WTC11 (cell line): ENCODE data around the gene DNTT. TPM values are rescaled to one million over a fixed set of nuclear protein-coding genes. Genes with fewer than 3 reads are reported as not detected.

Experiments
- ATAC-seq: fragments of 200-7000 bp; cut with Tn5 transposase; 2 replicates; pipeline ENCODE4 v1.10.0; 2021; ENCODE audit warnings: mild to moderate bottlenecking, moderate library complexity
- CTCF ChIA-PET: fragments of 300-600 bp; sonication (Branson Sonifier 250); formaldehyde crosslinking; loops from one replicate; lab custom pipeline; 2021; ENCODE audit warnings: antibody characterized with exemption; lab: Charles Lee
- POLR2A ChIA-PET: fragments of 350-600 bp; sonication (Branson Sonifier 250); formaldehyde crosslinking; loops from one replicate; lab custom pipeline; 2021; ENCODE audit warnings: antibody characterized with exemption; lab: Charles Lee
- DNase-seq: peaks from one replicate; pipeline ENCODE4 v3.0.0; 2021; ENCODE audit warnings: low spot score
- H3K27ac Mint-ChIP-seq: 2 replicates; pipeline ENCODE4 v1.8.0; 2021; ENCODE audit warnings: mixed read lengths
- H3K27me3 Mint-ChIP-seq: 2 replicates; pipeline ENCODE4 v1.8.0; 2021; ENCODE audit warnings: low read depth, mild to moderate bottlenecking, moderate library complexity, mixed read lengths
- H3K36me3 Mint-ChIP-seq: 2 replicates; pipeline ENCODE4 v1.8.0; 2021; ENCODE audit warnings: mixed read lengths
- H3K4me1 Mint-ChIP-seq: 2 replicates; pipeline ENCODE4 v1.8.0; 2022; ENCODE audit warnings: mixed read lengths
- H3K4me3 Mint-ChIP-seq: 2 replicates; pipeline ENCODE4 v1.8.0; 2021; ENCODE audit warnings: mild to moderate bottlenecking, moderate library complexity, mixed read lengths
- H3K9me3 Mint-ChIP-seq: 2 replicates; pipeline ENCODE4 v1.8.0; 2021; ENCODE audit warnings: mixed read lengths
- ELF4 ChIP-seq: sonication (generic); formaldehyde crosslinking; IDR thresholded peaks from 2 replicates; pipeline ENCODE4 v1.8.1; 2022; ENCODE audit warnings: low read depth, mild to moderate bottlenecking, moderate library complexity, missing genetic modification reagents
- EMX1 ChIP-seq: fragments of 250-450 bp; sonication (Bioruptor Pico); IDR thresholded peaks from 2 replicates; pipeline ENCODE4 v1.8.0; 2021; ENCODE audit warnings: mild to moderate bottlenecking
- ETV6 ChIP-seq: sonication (generic); formaldehyde crosslinking; IDR thresholded peaks from 2 replicates; pipeline ENCODE4 v1.8.1; 2022; ENCODE audit warnings: mild to moderate bottlenecking, missing genetic modification reagents
- FOXK1 ChIP-seq: sonication (generic); formaldehyde crosslinking; IDR thresholded peaks from 2 replicates; pipeline ENCODE4 v1.8.0; 2022; ENCODE audit warnings: mild to moderate bottlenecking, moderate library complexity, missing genetic modification reagents
- NFE2L1 ChIP-seq: sonication (generic); formaldehyde crosslinking; IDR thresholded peaks from 2 replicates; pipeline ENCODE4 v1.8.1; 2023; ENCODE audit warnings: missing genetic modification reagents
- NR3C1 ChIP-seq: sonication (generic); formaldehyde crosslinking; conservative IDR thresholded peaks from 2 replicates; pipeline ENCODE4 v1.8.1; 2023; ENCODE audit warnings: low read depth, mild to moderate bottlenecking, missing genetic modification reagents
- PRRX2 ChIP-seq: fragments of 250-450 bp; sonication (Bioruptor Pico); IDR thresholded peaks from 2 replicates; pipeline ENCODE4 v1.8.0; 2021; ENCODE audit warnings: mild to moderate bottlenecking
- RORB ChIP-seq: fragments of 250-450 bp; sonication (Bioruptor Pico); IDR thresholded peaks from 2 replicates; pipeline ENCODE4 v1.9.0; 2021; ENCODE audit warnings: mild to moderate bottlenecking
- SP1 ChIP-seq: sonication (generic); formaldehyde crosslinking; conservative IDR thresholded peaks from 2 replicates; pipeline ENCODE4 v1.8.1; 2022; ENCODE audit warnings: missing genetic modification reagents
- TEAD4 ChIP-seq: sonication (generic); formaldehyde crosslinking; IDR thresholded peaks from 2 replicates; pipeline ENCODE4 v1.8.0; 2022; ENCODE audit warnings: mild to moderate bottlenecking, missing genetic modification reagents
- ZBTB21 ChIP-seq: sonication (generic); formaldehyde crosslinking; IDR thresholded peaks from 2 replicates; pipeline ENCODE4 v1.8.1; 2023; ENCODE audit warnings: mild to moderate bottlenecking, missing genetic modification reagents, borderline replicate concordance
- ZNF671 ChIP-seq: fragments of 250-450 bp; sonication (Bioruptor Pico); IDR thresholded peaks from 2 replicates; pipeline ENCODE4 v1.8.0; 2021; ENCODE audit warnings: mild to moderate bottlenecking
- total RNA-seq: library from RNA; stranded (reverse); gene quantifications from 3 replicates; pipeline ENCODE4 v1.2.3, GENCODE V29; 2021
- TF ChIP-seq, protein P1 (sequence below): sonication (generic); formaldehyde crosslinking; IDR thresholded peaks from 2 replicates; pipeline ENCODE4 v1.8.0; 2022; ENCODE audit warnings: mild to moderate bottlenecking, missing genetic modification reagents
- TF ChIP-seq, protein P2 (sequence below): fragments of 250-450 bp; sonication (Bioruptor Pico); IDR thresholded peaks from 2 replicates; pipeline ENCODE4 v1.9.0; 2021; ENCODE audit warnings: moderate library complexity, mild to moderate bottlenecking, inconsistent platforms, borderline replicate concordance
- TF ChIP-seq, protein P3 (sequence below): fragments of 250-450 bp; sonication (Bioruptor Pico); IDR thresholded peaks from 2 replicates; pipeline ENCODE4 v1.9.0; 2021; ENCODE audit warnings: mild to moderate bottlenecking
- TF ChIP-seq, protein P4 (sequence below): sonication (generic); formaldehyde crosslinking; IDR thresholded peaks from 2 replicates; pipeline ENCODE4 v1.8.0; 2023; ENCODE audit warnings: missing genetic modification reagents
- TF ChIP-seq, protein P5 (sequence below): sonication (generic); formaldehyde crosslinking; IDR thresholded peaks from 2 replicates; pipeline ENCODE4 v1.8.1; 2022; ENCODE audit warnings: mild to moderate bottlenecking, moderate library complexity, missing genetic modification reagents
- TF ChIP-seq, protein P6 (sequence below): fragments of 200-600 bp; IDR thresholded peaks from 2 replicates; pipeline ENCODE4 v1.8.0; 2022; ENCODE audit warnings: antibody characterized with exemption
- TF ChIP-seq, protein P7 (sequence below): sonication (generic); formaldehyde crosslinking; IDR thresholded peaks from 2 replicates; pipeline ENCODE4 v1.8.1; 2022; ENCODE audit warnings: mild to moderate bottlenecking, missing genetic modification reagents, moderate library complexity, borderline replicate concordance
- TF ChIP-seq, protein P8 (sequence below): sonication (generic); formaldehyde crosslinking; IDR thresholded peaks from 2 replicates; pipeline ENCODE4 v1.8.1; 2023; ENCODE audit warnings: mild to moderate bottlenecking, missing genetic modification reagents

The DNTT gene
- total RNA-seq, 1 experiment from 2014 or later, result not detected

DNA sequence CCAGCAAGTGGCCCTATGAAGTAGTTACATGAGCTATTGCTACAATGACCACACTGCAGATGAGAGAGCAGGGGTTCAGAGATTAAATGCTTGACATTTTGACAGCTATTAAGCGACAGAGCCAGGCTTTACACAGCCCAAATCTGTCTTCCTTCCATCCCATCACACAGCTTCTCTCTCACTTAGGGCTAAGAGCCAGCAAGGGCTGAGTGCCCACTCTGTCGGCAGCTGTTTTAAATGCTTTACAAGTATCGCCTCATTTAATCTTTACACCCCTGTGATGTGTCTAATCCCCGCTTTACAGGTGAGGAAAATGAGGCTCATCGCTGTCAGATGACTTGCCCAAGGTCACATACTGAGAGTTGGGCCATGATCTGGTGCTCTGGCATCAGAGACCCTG, 69.8 kb downstream of the DNTT start:
- DNase-seq (no peak), ATAC-seq (no peak)
- Mint-ChIP-seq H3K27me3 (peaks cover 7% of the 10 kb centered on the region), H3K36me3 (no peaks in the 10 kb centered on the region), H3K4me3 (peak overlapping the region; percentile 51), H3K9me3 (no peaks in the 10 kb centered on the region), H3K4me1 (peaks cover 23% of the 10 kb centered on the region), H3K27ac (no peak overlapping the region)
- TF ChIP-seq, protein P1, sequence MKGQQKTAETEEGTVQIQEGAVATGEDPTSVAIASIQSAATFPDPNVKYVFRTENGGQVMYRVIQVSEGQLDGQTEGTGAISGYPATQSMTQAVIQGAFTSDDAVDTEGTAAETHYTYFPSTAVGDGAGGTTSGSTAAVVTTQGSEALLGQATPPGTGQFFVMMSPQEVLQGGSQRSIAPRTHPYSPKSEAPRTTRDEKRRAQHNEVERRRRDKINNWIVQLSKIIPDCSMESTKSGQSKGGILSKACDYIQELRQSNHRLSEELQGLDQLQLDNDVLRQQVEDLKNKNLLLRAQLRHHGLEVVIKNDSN, result no peak
- no peak for TF ChIP-seq ZNF671 (CRISPR knock-in tag)
- TF ChIP-seq TEAD4 (CRISPR knock-in tag), result no peak
- TF ChIP-seq, protein P2, sequence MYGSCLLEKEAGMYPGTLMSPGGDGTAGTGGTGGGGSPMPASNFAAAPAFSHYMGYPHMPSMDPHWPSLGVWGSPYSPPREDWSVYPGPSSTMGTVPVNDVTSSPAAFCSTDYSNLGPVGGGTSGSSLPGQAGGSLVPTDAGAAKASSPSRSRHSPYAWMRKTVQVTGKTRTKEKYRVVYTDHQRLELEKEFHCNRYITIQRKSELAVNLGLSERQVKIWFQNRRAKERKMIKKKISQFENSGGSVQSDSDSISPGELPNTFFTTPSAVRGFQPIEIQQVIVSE, result no peak
- TF ChIP-seq, protein P3, sequence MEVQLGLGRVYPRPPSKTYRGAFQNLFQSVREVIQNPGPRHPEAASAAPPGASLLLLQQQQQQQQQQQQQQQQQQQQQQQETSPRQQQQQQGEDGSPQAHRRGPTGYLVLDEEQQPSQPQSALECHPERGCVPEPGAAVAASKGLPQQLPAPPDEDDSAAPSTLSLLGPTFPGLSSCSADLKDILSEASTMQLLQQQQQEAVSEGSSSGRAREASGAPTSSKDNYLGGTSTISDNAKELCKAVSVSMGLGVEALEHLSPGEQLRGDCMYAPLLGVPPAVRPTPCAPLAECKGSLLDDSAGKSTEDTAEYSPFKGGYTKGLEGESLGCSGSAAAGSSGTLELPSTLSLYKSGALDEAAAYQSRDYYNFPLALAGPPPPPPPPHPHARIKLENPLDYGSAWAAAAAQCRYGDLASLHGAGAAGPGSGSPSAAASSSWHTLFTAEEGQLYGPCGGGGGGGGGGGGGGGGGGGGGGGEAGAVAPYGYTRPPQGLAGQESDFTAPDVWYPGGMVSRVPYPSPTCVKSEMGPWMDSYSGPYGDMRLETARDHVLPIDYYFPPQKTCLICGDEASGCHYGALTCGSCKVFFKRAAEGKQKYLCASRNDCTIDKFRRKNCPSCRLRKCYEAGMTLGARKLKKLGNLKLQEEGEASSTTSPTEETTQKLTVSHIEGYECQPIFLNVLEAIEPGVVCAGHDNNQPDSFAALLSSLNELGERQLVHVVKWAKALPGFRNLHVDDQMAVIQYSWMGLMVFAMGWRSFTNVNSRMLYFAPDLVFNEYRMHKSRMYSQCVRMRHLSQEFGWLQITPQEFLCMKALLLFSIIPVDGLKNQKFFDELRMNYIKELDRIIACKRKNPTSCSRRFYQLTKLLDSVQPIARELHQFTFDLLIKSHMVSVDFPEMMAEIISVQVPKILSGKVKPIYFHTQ (CRISPR knock-in tag), result no peak
- TF ChIP-seq, protein P4, sequence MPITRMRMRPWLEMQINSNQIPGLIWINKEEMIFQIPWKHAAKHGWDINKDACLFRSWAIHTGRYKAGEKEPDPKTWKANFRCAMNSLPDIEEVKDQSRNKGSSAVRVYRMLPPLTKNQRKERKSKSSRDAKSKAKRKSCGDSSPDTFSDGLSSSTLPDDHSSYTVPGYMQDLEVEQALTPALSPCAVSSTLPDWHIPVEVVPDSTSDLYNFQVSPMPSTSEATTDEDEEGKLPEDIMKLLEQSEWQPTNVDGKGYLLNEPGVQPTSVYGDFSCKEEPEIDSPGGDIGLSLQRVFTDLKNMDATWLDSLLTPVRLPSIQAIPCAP (CRISPR knock-in tag), result no peak
- POLR2A ChIA-PET, result interaction anchor here (0.6 kb wide), 2 partner anchors 126 to 140 kb away, joined by 3 to 5 read pairs; no protein-coding TSS in a partner anchor
- CTCF ChIA-PET, result interaction anchor here (0.6 to 7.0 kb wide), 18 partner anchors 15 to 664 kb away, joined by 3 to 240 read pairs (median 10); partner anchors contain the start of gene TLL2

DNA sequence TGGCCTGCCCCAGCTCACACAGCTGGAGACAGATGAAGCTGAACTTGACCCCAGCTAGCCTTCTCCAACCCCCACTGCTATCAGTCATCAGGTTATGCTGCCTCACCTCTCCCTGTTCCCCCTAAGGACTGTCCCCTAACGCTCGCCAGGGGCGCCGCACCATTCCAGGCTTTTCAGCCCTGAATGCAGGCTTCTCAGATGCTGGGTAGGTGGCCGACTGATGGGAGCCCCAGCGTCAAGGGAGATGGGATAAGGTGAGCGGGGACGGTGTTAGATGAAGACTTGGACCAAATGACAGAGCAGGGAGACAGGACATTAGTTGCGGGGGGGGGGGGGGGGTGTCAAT, 70.4 kb downstream of the DNTT start:
- peaks cover 7% of the 10 kb centered on the region for H3K27me3 Mint-ChIP-seq
- TF ChIP-seq, protein P5, sequence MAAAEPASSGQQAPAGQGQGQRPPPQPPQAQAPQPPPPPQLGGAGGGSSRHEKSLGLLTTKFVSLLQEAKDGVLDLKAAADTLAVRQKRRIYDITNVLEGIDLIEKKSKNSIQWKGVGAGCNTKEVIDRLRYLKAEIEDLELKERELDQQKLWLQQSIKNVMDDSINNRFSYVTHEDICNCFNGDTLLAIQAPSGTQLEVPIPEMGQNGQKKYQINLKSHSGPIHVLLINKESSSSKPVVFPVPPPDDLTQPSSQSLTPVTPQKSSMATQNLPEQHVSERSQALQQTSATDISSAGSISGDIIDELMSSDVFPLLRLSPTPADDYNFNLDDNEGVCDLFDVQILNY (CRISPR knock-in tag), result no peak
- no peak for TF ChIP-seq RORB
- TF ChIP-seq, all 79 proteins: peak for 0
- POLR2A ChIA-PET, result no interaction called here
- Mint-ChIP-seq H3K4me3 (peak overlapping the region; percentile 67), H3K27ac (no peak overlapping the region), H3K36me3 (no peaks in the 10 kb centered on the region), H3K9me3 (no peaks in the 10 kb centered on the region), H3K4me1 (peaks cover 23% of the 10 kb centered on the region)
- no peak; the same call in 1 of the 2 replicates for ATAC-seq
- CTCF ChIA-PET, result interaction anchor here (0.6 to 7.0 kb wide), 38 partner anchors 8 to 663 kb away, joined by 3 to 240 read pairs (median 7); partner anchors contain the start of gene TLL2
- DNase-seq, result peak; percentile 36

DNA sequence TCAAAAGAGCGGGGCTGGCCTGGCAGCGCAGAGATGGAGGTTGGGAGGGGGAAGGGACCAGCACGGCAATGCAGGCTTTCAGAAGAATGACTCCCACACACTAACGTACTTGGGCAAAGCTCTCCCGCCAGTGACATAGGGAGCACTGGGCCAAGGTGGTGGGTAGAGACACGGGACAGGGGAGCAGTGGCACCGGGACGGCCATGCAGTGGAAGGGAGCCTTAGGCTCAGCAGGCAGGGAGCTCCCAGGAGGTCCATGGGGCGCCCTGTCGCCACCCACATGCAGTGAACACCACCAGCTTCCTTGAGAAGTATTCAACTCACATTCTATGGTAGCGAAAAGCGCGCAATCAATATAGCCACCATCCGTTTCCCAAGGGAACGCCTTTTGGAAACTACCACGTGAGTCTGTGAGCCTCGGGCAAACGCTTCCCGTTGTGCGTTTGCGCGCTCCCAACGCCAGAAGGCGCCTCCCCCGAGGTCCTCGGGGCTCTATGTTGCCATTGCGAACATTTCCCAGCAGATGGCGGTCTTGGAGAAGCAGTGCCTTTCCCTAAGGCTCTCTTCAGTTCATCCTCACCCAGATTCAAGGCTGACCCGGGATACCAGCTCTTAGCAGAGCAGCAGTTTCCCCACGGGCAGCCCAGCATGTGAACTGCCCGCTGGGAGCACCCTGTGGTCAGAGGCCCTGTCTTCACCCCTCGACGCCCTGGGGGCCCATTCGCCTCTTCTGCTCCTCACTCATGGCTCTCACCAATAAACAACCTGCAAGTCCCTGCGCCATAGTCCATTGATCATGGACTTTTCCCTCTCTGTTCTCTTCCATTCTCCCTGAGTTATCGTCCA, 71.0 kb downstream of the DNTT start:
- POLR2A ChIA-PET, result no interaction called here
- TF ChIP-seq ETV6 (CRISPR knock-in tag) (peak; percentile 60; the same call in 1 of the 2 replicates), PRRX2 (no peak), ZBTB21 (CRISPR knock-in tag) (0 out of 2 replicates have a peak, but pooled peaks have one; percentile 44), SP1 (CRISPR knock-in tag) (peak; percentile 51; the same call in 1 of the 2 replicates), ELF4 (no peak), FOXK1 (peak; percentile 77; the same call in 1 of the 2 replicates), NR3C1 (CRISPR knock-in tag) (no peak), NFE2L1 (no peak), EMX1 (no peak)
- TF ChIP-seq, protein P6, sequence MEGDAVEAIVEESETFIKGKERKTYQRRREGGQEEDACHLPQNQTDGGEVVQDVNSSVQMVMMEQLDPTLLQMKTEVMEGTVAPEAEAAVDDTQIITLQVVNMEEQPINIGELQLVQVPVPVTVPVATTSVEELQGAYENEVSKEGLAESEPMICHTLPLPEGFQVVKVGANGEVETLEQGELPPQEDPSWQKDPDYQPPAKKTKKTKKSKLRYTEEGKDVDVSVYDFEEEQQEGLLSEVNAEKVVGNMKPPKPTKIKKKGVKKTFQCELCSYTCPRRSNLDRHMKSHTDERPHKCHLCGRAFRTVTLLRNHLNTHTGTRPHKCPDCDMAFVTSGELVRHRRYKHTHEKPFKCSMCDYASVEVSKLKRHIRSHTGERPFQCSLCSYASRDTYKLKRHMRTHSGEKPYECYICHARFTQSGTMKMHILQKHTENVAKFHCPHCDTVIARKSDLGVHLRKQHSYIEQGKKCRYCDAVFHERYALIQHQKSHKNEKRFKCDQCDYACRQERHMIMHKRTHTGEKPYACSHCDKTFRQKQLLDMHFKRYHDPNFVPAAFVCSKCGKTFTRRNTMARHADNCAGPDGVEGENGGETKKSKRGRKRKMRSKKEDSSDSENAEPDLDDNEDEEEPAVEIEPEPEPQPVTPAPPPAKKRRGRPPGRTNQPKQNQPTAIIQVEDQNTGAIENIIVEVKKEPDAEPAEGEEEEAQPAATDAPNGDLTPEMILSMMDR, result peak; percentile 78
- TF ChIP-seq, protein P7, sequence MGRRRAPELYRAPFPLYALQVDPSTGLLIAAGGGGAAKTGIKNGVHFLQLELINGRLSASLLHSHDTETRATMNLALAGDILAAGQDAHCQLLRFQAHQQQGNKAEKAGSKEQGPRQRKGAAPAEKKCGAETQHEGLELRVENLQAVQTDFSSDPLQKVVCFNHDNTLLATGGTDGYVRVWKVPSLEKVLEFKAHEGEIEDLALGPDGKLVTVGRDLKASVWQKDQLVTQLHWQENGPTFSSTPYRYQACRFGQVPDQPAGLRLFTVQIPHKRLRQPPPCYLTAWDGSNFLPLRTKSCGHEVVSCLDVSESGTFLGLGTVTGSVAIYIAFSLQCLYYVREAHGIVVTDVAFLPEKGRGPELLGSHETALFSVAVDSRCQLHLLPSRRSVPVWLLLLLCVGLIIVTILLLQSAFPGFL, result no peak
- TF ChIP-seq, protein P8, sequence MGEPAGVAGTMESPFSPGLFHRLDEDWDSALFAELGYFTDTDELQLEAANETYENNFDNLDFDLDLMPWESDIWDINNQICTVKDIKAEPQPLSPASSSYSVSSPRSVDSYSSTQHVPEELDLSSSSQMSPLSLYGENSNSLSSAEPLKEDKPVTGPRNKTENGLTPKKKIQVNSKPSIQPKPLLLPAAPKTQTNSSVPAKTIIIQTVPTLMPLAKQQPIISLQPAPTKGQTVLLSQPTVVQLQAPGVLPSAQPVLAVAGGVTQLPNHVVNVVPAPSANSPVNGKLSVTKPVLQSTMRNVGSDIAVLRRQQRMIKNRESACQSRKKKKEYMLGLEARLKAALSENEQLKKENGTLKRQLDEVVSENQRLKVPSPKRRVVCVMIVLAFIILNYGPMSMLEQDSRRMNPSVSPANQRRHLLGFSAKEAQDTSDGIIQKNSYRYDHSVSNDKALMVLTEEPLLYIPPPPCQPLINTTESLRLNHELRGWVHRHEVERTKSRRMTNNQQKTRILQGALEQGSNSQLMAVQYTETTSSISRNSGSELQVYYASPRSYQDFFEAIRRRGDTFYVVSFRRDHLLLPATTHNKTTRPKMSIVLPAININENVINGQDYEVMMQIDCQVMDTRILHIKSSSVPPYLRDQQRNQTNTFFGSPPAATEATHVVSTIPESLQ (CRISPR knock-in tag), result no peak

More for the DNA sequence above, 71.0 kb downstream of the DNTT start:
- Mint-ChIP-seq H3K27ac (no peak overlapping the region), H3K9me3 (no peaks in the 10 kb centered on the region), H3K4me3 (peak overlapping the region; percentile 67), H3K36me3 (no peaks in the 10 kb centered on the region), H3K27me3 (peaks cover 7% of the 10 kb centered on the region), H3K4me1 (peaks cover 23% of the 10 kb centered on the region)
- peak; percentile 86 for ATAC-seq
- CTCF ChIA-PET, result interaction anchor here (0.5 to 7.0 kb wide), 49 partner anchors 9 to 684 kb away, joined by 3 to 240 read pairs (median 5); partner anchors contain the start of gene TLL2
- DNase-seq, result peak; percentile 92
